PFSK-1 (cell line): Measurements from ENCODE around the gene POP4.

Experiments used
- POLR2AphosphoS5 ChIP-seq: IDR thresholded peaks from 2 replicates; pipeline ENCODE4 v1.6.1; 2012; ENCODE audit warnings: low read depth, mild to moderate bottlenecking, control low read depth, low read length, moderate library complexity
- TAF1 ChIP-seq: IDR thresholded peaks from 2 replicates; pipeline ENCODE4 v1.6.1; 2012; ENCODE audit warnings: low read length, control low read depth, borderline replicate concordance; ENCODE audit not compliant: insufficient read depth
- TF ChIP-seq, protein P1 (sequence below), 2 experiments: IDR thresholded peaks; 2 replicates each; pipeline versions ENCODE4 v1.6.1 to v1.8.0; 2011 to 2012; ENCODE audit warnings: low read depth in 2 of 2, low read length in 2 of 2, control low read depth in 1 of 2, inconsistent platforms in 1 of 2, mild to moderate bottlenecking in 1 of 2, moderate library complexity in 1 of 2; ENCODE audit not compliant: insufficient read depth in 1 of 2

DNA sequence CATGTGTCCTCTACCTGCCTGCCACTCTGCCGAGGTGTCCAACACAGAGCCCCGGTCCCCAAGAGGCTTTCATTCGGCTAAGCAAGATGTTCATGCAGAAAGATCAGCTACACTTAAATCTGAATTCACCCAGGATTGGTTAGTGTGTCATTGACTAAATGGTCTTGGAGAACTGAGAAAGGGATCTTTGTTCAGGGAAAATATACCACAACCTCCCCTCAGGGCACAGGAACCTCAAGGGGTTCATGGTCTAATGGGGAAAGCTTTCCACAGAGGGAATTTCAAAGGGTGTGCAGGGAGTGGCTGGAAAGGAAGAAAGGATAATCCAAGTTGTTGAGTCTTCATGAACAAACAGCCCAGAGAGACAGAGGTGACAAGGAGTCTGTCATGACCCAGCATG lies 14.4 kb upstream of the POP4 start:
- TF ChIP-seq, protein P1, sequence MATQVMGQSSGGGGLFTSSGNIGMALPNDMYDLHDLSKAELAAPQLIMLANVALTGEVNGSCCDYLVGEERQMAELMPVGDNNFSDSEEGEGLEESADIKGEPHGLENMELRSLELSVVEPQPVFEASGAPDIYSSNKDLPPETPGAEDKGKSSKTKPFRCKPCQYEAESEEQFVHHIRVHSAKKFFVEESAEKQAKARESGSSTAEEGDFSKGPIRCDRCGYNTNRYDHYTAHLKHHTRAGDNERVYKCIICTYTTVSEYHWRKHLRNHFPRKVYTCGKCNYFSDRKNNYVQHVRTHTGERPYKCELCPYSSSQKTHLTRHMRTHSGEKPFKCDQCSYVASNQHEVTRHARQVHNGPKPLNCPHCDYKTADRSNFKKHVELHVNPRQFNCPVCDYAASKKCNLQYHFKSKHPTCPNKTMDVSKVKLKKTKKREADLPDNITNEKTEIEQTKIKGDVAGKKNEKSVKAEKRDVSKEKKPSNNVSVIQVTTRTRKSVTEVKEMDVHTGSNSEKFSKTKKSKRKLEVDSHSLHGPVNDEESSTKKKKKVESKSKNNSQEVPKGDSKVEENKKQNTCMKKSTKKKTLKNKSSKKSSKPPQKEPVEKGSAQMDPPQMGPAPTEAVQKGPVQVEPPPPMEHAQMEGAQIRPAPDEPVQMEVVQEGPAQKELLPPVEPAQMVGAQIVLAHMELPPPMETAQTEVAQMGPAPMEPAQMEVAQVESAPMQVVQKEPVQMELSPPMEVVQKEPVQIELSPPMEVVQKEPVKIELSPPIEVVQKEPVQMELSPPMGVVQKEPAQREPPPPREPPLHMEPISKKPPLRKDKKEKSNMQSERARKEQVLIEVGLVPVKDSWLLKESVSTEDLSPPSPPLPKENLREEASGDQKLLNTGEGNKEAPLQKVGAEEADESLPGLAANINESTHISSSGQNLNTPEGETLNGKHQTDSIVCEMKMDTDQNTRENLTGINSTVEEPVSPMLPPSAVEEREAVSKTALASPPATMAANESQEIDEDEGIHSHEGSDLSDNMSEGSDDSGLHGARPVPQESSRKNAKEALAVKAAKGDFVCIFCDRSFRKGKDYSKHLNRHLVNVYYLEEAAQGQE (IDR thresholded peaks at IDR 0.05; ENCODE audit: insufficient read depth in 1 of 2, low read depth in 2 of 2, low read length in 2 of 2) = no peak
- no peak for TF ChIP-seq POLR2AphosphoS5
- TF ChIP-seq TAF1 = no peak
